GM21360 (cell line): ENCODE data around the gene CIAO2B.
"Not testable (repeated sequence)": the region's sequence is repeated elsewhere in the genome, so short reads cannot be mapped to it uniquely, and the experiment has no call there.

Experiments used
- ATAC-seq: cut with Tn5 transposase; IDR thresholded peaks from one replicate; pipeline ENCODE4 v1.9.1; 2021; ENCODE audit warnings: mild to moderate bottlenecking, moderate library complexity; ENCODE audit not compliant: unreplicated experiment

The CIAO2B gene

DNA sequence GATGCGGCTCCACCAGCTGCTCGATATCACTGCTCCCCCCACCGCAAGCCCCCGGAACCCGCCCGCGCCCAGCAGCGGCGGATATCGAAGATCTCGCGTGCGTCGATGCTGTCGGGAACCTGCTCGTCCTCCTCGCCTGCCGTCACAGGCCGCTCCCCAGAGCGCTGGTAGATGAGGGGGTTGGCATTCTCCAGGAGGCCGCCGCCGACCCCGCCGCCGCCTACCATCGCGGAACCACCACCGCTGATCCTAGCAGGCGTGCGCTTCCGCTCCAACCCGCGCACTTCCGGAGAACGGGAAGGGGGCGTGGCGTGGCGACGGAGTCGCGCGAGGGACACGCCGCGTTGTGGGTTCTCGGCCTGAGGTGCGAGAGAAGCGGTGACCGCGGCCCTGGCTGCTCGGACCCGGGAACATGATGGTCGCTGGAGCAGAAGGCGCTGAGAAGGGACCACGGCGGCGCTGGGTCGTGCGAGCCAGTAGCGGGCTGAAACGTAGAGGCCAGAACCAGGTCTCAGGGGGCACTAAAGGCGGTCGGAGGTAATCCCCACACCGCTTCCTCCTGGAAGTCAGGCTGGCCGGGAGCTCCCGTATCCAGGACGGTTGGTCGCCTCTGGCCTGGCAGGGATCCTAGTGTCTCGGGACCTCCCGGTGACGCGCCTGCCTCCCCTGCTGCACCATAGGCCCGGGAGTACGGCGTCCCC is at the start of gene CIAO2B:
Gene CIAO2B (minus strand): TSS at position 265 of the 701 bp plus-strand sequence. CDS start 38 bp downstream, at position 227.
- ATAC-seq: peak; percentile 72

DNA sequence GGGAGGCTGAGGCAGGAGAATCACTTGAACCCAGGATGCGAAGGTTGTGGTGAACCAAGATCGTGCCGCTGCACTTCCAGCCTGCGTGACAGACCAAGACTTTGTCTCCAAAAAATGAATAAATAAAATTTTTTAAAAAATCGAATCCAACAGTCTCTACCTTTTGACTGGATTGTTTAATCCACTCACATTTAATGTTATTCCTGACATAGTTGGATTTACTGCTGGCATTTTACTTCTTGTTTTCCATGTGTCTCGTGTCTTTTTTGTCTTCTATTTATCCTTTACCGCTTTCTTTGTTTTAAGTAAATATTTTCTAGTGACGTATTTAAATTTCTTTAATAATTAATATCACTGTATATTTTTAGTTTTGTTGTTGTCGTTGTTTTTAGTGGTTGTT is 48.8 kb upstream of the CIAO2B start:
- ATAC-seq: no peak

DNA sequence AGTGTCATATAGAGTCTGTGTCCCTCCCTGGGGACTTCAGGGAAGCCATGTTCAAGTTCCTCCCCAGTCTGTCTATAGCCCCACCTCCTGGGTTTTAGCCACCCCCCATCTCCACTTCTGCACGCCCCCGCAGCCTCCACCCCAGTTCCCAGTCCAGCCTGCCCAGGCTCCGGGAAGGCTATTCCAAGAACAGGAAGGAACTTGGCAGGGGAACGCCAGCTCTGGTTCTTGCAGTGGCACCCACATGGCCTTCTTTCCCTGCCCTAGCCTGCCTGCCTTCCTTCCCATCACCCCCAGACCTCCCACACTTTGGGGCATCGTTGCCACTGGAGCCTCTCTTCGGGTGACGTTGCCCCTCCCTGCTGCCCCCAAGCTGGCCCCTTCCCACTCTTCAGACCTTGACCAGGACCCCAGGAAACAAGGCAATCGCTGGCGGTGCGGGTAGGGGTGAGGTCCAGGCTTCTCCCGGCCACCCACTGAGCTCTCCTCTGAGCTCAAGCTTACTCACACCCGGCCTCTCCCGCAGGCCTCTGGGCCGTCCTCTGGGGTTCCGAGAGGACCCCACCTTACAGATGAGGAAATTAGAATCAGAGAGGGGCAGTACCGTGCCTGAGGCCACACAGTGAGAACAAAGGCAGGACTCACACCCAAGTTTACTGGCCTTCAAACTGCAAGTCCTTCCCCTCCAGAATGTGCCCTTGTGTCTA is 45.0 kb upstream of the CIAO2B start:
- no peak for ATAC-seq

DNA sequence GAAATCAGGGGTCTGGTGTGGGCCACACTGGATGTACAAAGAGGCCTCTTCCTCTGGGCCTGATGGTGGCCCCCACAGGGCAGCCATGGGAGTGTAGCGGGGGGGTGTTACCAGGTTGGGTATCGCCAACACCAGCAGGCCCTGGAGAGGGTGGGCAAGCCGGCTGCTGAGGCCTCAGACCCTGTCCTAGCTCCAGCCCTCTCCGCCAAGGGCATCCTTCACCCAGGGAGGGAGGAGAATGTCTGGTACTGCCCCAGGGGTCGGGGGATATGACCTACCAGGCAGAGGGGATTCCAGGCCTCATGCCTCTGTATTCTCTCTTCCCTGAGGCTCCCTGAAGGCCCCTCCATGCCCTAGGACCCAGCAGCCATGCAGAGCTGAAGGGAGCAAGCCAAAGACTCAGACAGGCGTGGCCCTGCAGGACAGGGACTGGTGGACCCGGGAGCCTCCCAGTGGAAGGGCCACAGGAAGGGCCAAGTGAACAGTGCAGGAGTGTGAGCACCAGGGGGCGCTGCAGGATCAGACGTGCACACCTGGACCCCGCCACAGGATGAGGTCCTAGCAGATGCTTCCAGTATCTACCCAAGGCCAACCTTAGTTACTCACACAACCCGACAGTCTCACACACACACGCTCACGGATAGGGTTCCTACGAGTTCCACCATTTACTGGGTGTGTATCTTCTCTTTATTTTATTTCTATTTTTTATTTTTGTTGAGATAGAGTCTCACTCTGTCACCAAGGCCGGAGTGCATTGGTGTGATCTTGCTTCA is 43.3 kb upstream of the CIAO2B start:
- no peak for ATAC-seq

DNA sequence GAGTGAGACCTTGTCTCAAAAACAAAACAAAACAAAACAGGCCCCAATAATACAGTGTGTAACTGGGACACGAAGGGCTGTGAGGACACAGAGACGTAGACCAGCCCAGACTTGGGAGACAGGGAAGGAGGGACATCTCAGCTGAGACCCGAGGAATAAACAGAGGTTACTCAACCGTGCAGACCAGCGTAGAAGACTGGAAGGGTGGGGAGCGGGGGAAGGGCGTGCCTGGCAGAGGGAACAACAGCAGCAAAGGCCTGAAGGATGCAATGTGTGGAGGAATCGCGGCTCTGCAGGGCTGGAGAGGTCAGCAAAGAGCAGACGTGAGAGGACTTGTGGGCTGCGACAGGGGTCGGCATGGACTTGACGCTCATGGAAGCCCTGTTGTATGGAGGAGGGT is 42.5 kb upstream of the CIAO2B start:
- ATAC-seq: no peak

DNA sequence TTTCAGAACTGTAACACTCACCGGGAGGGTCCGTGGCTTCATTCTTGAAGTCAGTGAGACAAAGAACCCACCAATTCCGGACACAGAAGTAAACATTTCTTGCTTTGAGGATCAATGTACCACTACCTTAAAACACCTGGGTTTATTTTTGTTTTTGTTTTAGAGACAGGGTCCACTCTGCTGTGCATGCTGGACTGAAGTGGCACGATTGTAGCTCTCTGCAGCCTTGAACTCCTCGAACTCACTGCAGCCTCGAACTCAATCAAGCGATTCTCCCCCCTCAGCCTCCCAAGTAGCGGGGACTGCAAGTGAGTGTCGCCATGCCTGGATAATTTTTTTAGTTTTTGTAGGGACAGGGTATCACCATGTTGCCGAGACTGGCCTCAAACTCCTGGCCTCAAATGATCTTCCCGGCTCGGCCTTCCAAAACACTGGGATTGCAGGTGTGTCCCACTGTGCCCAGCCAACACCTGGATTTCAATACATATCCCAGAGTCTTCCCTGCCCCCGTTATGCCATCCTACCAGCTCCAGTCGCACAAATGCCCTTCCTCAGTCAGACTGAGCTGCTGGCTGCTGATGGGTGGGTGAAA is 41.2 kb upstream of the CIAO2B start:
- ATAC-seq: no peak

DNA sequence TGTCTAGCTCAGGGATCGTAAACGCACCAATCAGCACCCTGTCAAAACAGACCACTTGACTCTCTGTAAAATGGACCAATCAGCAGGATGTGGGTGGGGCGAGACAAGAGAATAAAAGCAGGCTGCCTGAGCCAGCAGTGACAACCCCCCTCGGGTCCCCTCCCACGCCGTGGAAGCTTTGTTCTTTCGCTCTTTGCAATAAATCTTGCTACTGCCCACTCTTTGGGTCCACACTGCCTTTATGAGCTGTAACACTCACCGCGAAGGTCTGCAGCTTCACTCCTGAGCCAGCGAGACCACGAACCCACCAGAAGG is 40.7 kb upstream of the CIAO2B start:
- not testable (repeated sequence) for ATAC-seq

DNA sequence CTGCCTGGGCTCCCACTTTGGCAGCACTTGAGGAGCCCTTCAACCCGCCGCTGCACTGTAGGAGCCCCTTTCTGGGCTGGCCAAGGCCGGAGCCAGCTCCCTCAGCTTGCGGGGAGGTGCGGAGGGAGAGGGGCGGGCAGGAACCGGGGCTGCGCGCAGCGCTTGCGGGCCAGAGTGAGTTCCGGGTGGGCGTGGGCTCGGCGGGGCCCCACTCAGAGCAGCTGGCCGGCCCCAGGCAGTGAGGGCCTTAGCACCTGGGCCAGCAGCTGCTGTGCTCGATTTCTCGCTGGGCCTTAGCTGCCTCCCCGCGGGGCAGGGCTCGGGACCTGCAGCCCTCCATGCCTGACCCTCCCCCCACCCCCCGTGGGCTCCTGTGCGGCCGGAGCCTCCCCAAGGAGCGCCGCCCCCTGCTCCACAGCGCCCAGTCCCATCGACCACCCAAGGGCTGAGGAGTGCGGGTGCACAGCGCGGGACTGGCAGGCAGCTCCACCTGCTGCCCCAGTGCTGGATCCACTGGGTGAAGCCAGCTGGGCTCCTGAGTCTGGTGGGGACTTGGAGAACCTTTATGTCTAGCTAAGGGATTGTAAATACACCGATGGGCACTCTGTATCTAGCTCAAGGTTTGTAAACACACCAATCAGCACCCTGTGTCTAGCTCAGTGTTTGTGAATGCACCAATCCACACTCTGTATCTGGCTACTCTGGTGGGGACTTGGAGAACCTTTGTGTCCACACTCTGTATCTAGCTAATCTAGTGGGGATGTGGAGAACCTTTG is 40.1 kb upstream of the CIAO2B start:
- not testable (repeated sequence) for ATAC-seq

DNA sequence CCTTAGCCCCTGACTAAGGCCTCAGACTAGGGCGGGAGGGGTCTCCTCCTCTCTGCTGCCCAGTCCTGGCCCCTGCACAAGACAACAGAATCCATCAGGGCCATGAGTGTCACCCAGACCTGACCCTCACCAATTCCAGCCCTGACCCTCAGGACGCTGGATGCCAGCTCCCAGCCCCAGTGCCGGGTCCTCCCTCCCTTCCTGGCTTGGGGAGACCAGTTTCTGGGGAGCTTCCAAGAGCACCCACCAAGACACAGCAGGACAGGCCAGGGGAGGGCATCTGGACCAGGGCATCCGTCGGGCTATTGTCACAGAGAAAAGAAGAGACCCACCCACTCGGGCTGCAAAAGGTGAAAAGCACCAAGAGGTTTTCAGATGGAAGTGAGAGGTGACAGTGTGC is 39.5 kb upstream of the CIAO2B start:
- no peak for ATAC-seq

DNA sequence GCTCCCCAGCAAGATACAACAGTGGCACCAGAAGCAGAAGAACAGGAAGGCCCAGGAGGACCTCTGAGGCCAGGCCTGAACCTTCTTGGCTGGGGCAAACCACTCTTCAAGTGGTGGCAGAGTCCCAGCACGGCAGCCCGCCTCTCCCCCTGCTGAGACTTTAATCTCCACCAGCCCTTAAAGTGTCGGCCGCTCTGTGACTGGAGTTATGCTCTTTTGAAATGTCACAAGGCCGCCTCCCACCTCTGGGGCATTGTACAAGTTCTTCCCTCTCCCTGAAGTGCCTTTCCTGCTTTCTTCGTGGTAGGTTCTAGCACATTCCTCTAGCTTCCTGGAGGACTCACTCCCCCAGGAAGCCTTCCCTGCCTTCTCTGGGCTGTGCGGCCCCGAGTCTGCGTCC is 38.8 kb upstream of the CIAO2B start:
- no peak for ATAC-seq

DNA sequence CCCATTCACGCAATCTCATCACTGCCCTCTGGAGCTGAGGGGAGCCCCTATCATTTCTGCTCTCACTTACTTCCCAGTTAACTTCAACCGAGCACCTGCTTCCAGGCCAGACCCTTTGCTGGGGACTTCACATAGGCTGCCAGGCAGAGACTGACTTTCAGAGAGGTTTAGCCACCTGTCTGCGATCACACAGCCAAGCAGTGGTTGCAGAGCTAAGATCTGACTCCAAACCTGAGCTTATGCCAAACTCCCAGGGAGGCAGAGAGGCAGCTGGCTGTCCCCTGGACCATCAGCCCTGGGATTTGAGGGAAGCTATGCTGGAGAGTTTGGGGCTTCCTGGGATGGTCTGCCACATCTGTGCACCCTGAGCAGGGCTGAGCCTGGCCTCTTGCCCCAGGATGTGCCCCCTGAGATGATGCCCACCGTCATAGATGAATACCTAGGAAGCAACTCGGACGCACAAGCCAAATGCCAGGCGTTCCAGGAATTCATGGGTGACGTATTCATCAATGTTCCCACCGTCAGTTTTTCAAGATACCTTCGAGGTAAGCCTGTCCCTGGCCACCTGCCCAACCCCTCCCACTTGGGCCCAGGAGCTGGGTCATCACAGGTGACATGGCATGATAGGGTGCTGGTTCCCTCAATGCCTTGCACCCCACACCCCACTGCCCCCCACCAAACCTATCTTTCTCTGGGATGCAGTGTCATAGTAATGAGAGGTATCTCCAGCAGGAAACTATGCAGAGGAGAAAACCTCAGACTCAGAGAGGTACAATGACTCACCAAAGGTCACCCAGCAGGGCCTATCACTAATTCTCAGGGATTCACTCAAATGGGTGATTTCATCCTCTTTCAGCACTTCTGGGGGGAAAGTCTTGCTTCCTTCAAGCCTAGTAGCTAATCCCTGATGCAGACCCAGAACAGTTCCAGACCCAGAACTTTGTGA is 36.8 kb upstream of the CIAO2B start:
- no peak for ATAC-seq

DNA sequence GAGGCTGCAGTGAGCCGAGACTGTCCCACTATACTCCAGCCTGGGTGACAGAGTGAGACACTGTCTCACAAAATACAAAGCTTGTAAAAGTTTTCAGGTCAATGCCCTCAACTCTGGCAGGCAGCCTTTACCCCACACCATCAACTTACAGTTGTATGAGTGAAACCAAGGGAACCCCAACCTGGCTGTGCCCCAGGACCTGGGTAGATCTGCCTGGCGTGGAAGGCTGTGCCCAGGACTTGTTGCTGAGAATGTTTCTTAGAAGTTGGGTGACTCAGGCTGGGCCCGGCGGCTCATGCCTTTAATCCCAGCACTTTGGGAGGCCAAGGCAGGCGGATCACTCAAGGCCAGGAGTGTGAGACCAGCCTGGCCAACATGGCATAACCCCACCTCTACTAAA is 34.6 kb upstream of the CIAO2B start:
- no peak for ATAC-seq

DNA sequence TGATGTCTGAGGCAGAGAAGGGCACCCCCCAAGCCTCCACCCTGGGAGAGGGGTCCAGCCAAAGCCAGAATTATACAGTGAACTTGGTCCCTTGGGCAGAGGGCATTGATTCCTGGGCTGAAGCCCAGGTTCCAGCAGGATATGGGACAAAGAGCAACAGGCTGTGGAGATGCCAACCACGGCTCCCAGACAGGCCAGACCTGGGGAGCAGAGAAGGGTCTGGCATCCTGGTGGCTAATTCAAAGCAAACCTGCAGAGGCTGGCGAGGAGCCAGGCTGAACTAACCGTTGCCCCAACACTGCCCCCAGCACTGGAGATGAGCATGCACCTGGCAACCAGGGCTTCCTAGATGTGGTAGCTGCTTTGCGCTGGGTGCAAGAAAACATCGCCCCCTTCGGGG is 29.8 kb upstream of the CIAO2B start:
- ATAC-seq: no peak

DNA sequence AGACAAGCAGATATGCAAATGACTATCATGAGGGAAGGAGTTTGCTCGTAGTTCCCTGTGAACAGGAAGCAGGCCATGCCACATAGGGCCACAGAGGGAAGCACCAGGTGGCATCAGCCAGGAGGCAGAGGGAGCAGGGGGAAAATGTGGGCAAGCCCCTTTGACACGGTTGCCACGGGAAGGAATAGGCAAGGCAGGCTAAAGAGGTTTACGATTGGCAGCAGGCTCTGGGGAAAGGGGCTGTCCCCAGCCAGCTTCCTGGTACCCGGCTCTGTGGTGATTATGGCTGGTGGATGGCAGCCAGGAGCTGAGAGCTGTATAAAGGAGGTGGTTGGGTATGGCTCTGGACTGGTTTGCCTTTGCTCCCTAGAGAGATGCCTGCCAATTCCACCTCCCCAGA is 27.7 kb upstream of the CIAO2B start:
- ATAC-seq: no peak

DNA sequence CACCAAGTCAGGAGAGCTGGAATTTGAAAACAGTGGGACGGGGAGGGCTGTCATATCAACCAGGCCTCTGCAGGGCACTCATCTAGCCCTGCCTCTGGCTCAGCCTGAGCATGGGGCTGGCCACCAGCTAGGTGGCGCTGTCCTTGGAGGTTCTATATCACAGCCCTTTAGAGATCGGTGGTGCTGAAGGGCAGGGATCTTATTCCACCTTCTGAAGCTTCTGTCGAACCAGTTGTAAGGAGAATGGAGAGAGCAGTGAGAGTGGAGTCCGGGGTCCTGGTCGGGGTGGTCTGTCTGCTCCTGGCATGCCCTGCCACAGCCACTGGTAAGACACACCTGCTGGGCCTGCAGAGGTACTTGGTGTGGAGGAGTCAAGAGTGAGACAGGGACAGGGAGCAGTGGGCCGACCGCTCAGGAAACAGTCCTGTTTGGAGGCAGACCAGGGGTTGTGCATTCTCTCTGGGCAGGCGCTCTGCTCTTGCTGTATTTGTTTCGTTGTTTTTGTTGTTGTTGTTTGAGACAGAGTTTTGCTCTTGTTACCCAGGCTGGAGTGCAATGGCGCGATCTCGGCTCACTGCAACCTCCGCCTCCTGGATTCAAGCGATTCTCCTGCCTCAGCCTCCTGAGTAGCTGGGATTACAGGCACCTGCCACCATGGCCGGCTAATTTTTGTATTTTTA is 27.0 kb upstream of the CIAO2B start, which contains the start of gene CES3:
Gene CES3 (plus strand): TSS at position 202 of the 680 bp plus-strand sequence. CDS start 42 bp downstream, at position 244.
- ATAC-seq: peak; percentile 77

DNA sequence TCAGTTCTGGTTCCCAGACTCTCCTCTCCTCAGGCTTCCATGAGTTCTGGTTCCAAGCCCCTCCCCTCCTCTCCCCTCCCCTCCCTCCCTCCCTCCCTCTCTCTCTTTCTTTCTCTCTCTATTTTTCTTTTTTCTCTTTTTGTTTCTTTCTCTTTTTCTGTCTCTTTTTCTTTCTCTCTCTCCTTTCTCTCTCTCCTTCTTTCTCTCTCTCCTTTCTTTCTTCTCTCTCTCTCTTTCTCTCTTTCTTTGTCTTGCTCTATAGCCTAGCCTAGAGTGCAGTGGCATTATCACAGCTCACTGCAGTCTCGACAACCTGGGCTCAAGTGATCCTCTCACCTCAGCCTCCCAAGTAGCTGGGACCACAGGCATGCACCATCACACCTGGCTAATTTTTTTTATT is 26.1 kb upstream of the CIAO2B start:
- ATAC-seq: no peak

DNA sequence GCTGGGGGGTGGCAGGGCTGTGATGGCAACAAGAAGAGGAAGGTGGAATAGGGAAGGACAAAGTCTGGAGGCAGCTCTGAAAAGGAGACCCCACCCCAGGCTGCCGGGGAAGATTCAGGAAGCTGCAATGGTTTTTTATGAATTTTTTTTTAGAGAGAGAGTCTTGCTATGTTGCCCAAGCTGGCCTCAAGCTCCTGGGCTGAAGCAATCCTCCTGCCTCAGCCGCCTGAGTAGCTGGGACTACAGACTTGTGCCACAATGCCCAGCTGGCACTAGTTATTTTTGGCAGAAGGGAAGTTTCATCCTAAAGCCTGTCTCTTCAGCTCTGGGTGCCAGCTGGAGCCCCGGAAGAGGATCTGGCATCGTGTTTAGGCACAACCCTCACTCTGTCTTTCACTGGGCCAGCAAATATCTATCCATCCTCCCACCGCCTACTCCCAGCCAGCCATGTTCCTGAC is 25.5 kb upstream of the CIAO2B start:
- no peak for ATAC-seq

DNA sequence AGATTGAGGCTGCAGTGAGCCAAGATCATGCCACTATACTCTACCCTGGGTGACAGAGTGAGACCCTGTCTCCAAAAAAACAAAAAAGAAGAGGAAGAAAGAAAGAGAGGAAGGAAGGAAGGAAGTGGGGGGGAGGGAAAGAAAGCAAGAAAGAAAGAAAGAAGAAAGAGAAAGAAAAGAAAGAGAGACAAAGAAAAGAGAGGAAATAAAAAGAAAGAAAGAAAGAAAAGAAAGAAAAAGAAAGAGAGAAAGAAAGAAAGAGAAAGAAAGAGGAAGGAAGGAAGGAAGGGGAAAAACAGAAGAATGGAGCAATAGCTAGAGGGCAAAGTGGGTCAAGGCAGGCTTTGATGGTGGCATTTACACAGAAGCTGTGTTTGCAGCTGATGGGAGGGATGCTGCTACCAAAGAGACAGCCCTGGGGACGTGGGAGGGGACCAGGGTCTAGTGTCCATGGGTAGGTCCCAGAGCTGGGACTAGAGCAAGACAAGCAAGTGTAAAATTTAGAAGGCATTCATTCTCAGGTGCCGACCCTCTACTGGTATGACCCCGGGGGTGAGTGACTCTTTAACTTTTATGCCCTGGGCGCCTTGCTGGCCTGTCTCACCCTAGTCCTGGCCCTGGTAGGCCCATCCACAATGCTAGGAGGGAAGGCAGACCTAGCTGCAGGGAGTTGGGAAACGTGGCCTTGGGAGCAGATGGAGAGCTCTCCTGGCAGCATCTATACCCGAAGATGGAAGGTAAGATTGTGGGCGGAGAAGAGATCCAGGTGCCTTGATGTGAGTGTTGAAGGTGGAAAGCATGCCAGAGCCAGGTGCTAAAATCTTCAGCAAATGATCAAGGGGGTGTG is 24.9 kb upstream of the CIAO2B start:
- ATAC-seq: no peak
